Heart left ventricle (tissue), 16 donors: Measurements from ENCODE around the gene REXO1. TPM values are rescaled to one million over a fixed set of nuclear protein-coding genes. Genes with fewer than 3 reads are reported as not detected.

ENCODE experiments used
- ATAC-seq, 4 donors: fragments of 200-7000 bp; cut with Tn5 transposase; one replicate each; pipeline ENCODE4 v1.9.1; 2020 to 2022; ENCODE audit warnings: moderate library complexity in 4 of 4, mild to moderate bottlenecking in 3 of 4, moderate number of reproducible peaks in 1 of 4
- DNase-seq, 5 donors: peaks; one replicate each; pipeline ENCODE4 v3.0.0-alpha.2; 2020
- H3K27ac ChIP-seq, 12 donors: fragments of 200-600 bp; sonication (generic) in 4 of 12; one replicate each; pipeline versions ENCODE4 v1.5.0 to v1.8.0; 2016 to 2022; ENCODE audit warnings: mild to moderate bottlenecking in 2 of 12
- H3K27me3 ChIP-seq, 9 donors: fragments of 200-600 bp; sonication (generic) in 2 of 9; one replicate each; pipeline versions ENCODE4 v1.5.1 to v1.8.0; 2016 to 2022; ENCODE audit warnings: mild to moderate bottlenecking in 3 of 9
- H3K36me3 ChIP-seq, 9 donors: fragments of 200-600 bp; sonication (generic) in 2 of 9; one replicate each; pipeline versions ENCODE4 v1.5.0 to v1.8.0; 2018 to 2022; ENCODE audit warnings: mild to moderate bottlenecking in 2 of 9
- H3K4me1 ChIP-seq, 12 donors: fragments of 200-600 bp; sonication (generic) in 4 of 12; one replicate each; pipeline versions ENCODE4 v1.5.0 to v1.8.0; 2016 to 2022; ENCODE audit warnings: mild to moderate bottlenecking in 3 of 12
- H3K4me3 ChIP-seq, 12 donors: fragments of 200-600 bp; sonication (generic) in 4 of 12; one replicate each; pipeline versions ENCODE4 v1.5.0 to v1.8.0; 2017 to 2022; ENCODE audit warnings: mild to moderate bottlenecking in 9 of 12, moderate library complexity in 4 of 12
- H3K9me3 ChIP-seq, 12 donors: fragments of 200-600 bp; sonication (generic) in 4 of 12; one replicate each; pipeline versions ENCODE4 v1.5.0 to v1.8.0; 2016 to 2022; ENCODE audit warnings: mild to moderate bottlenecking in 1 of 12
- CTCF ChIP-seq, 12 donors: fragments of 200-600 bp; sonication (generic) in 4 of 12; IDR thresholded peaks; one replicate each; pipeline versions ENCODE4 v1.5.0 to v1.8.0; 2018 to 2022; ENCODE audit warnings: antibody characterized with exemption in 12 of 12, mild to moderate bottlenecking in 5 of 12
- POLR2A ChIP-seq, 2 donors: fragments of 450-650 bp; IDR thresholded peaks; one replicate each; pipeline ENCODE4 v1.6.1; 2017; ENCODE audit warnings: antibody characterized with exemption in 2 of 2, mild to moderate bottlenecking in 2 of 2, moderate library complexity in 2 of 2
- WGBS, 4 donors: extraction: QIAGEN DNeasy Blood & Tissue Kit in 2 of 4; methylation state at CpG; one replicate each; pipeline versions ENCODE4 v1.1.5 to v1.1.7; 2013 to 2018; 5-methylcytosine and 5-hydroxymethylcytosine counted together
- intact Hi-C, 10 donors: fragments of 100-400 bp; cut with DNase I; formaldehyde crosslinking; loops; one replicate each; pipeline versions ENCODE4 v1.11.1 to v1.14.2; 2022
- polyA plus RNA-seq, 2 donors: library from polyadenylated mRNA; stranded (reverse); fragments of 200-250 nt; gene quantifications; one replicate each; pipeline ENCODE4 v1.2.3, GENCODE V29; 2013
- total RNA-seq, 9 donors: library from RNA; depleted of rRNA in 2 of 9; stranded (reverse); fragments of >200 nt in 2 of 9; fragmentation: NEBNext Ultra II Directional in 3 of 9; extraction: Animal tissue kit (Norgen Biotek cat#: 25700) in 3 of 9; gene quantifications; one replicate each; pipeline versions ENCODE4 v1.1.0 to v1.2.4, GENCODE V29; 2016 to 2023
- donor health status: ischemic (EF 13 %, LVEDD 7.1; RV severe dilation, severe dysfunction).
- donor health status: healthy with polysubstance abuse.
- donor health status: DM: no; HTN: yes; CAD: no.
- donor health status: DM: no; HTN: no; CAD: no.
- donor health status: ischemic (EF 25% LVEDD 6.9; RV normal size, moderate dysfunction).
- donor health status: ischemic (EF 25% LVEDD 5.7; RV mildly dilated, moderate dysfunction).
- donor health status: healthy.
- donor health status: DM: yes; HTN: yes; CAD: no.
- donor health status: ischemic (EF 35%, LVEDD 5.7; RV mildly dilated, moderate dysfunction).
- donor health status: nonischemic (EF 11% LVEDD 7.7; RV severe dilation, severe dysfunction).
- donor health status: DM: yes; HTN: yes; CAD: no.
- donor health status: PGD.
- donor health status: ischemic (EF 29% LVEDD 5.4; RV normal size, mild dysfunction).
- donor health status: nonischemic (EF 23%, LVEDD 6.1; RV moderate dilation, normal function).

REXO1 gene
- total and polyA plus RNA-seq, 11 donors: 13.2 to 22.4 (median 16.4) TPM

GRCh38 chr19:1855828-1856255 lies 7.6 kb upstream of the REXO1 start:
- Histone ChIP-seq H3K36me3 (peaks cover 0 to 6% (median 0%) of the 10 kb centered on the region in 9 donors), H3K27me3 (peaks cover 0 to 7% (median 0%) of the 10 kb centered on the region in 9 donors), H3K27ac (peak overlapping the region; percentile 79 to 98 (median 91)), H3K4me3 (peak overlapping the region in 11 of 12 donors; percentile 36 to 71 (median 62)), H3K9me3 (no peaks in the 10 kb centered on the region), H3K4me1 (peaks cover 8 to 93% (median 60%) of the 10 kb centered on the region in 12 donors)
- no peak for TF ChIP-seq CTCF (IDR thresholded peaks at IDR 0.05)
- no peak for TF ChIP-seq POLR2A (IDR thresholded peaks at IDR 0.05)
- 29 to 38% (median 34%) methylated on average over 12 to 13 of the region's 13 CpGs for WGBS, 4 donors
- intact Hi-C loops: no loop called here
- ATAC-seq: peak in 2 of 4 donors; percentile 0 to 2
- DNase-seq: peak in 2 of 5 donors; percentile 42 to 70

- TF ChIP-seq CTCF (IDR thresholded peaks at IDR 0.05): peak in 2 of 12 donors; percentile 10 to 18
- TF ChIP-seq POLR2A (IDR thresholded peaks at IDR 0.05): peak in 1 of 2 donors; percentile 78
- H3K4me1 ChIP-seq: peaks cover 8 to 87% (median 54%) of the 10 kb centered on the region in 12 donors
These were observed 7.0 kb upstream of the REXO1 start for GRCh38 chr19:1855040-1855827.

GRCh38 chr19:1854542-1855039 lies 6.3 kb upstream of the REXO1 start:
- intact Hi-C loops: no loop called here
- 62 to 72% (median 67%) methylated on average over 34 to 37 of the region's 37 CpGs for WGBS, 4 donors
- Histone ChIP-seq H3K4me3 (peak overlapping the region in 9 of 12 donors; percentile 29 to 71 (median 62)), H3K27ac (peak overlapping the region; percentile 58 to 98 (median 90)), H3K27me3 (peaks cover 0 to 7% (median 0%) of the 10 kb centered on the region in 9 donors), H3K9me3 (no peaks in the 10 kb centered on the region), H3K36me3 (peaks cover 0 to 6% (median 0%) of the 10 kb centered on the region in 9 donors), H3K4me1 (peaks cover 8 to 81% (median 49%) of the 10 kb centered on the region in 12 donors)
- no peak for TF ChIP-seq CTCF (IDR thresholded peaks at IDR 0.05)
- TF ChIP-seq POLR2A (IDR thresholded peaks at IDR 0.05): no peak
- ATAC-seq (peak in 2 of 4 donors; percentile 2 to 12), DNase-seq (peak; percentile 56 to 83 (median 78))

More at GRCh38 chr19:1855040-1855827, 7.0 kb upstream of the REXO1 start:
- H3K36me3 ChIP-seq: peaks cover 0 to 6% (median 0%) of the 10 kb centered on the region in 9 donors
- H3K27ac ChIP-seq: peak overlapping the region; percentile 79 to 98 (median 91)
- ATAC-seq: peak; percentile 80 to 88 (median 82)
- peaks cover 0 to 7% (median 0%) of the 10 kb centered on the region in 9 donors for H3K27me3 ChIP-seq
- H3K9me3 ChIP-seq: no peaks in the 10 kb centered on the region
- 15 to 19% (median 18%) methylated on average over 20 to 33 of the region's 33 CpGs for WGBS, 4 donors
- intact Hi-C loops: no loop called here
- peak overlapping the region in 11 of 12 donors; percentile 5 to 71 (median 62) for H3K4me3 ChIP-seq
- DNase-seq: peak; percentile 93 to 97 (median 95)

- peaks cover 0 to 6% (median 0%) of the 10 kb centered on the region in 9 donors for H3K36me3 ChIP-seq
- peaks cover 8 to 76% (median 44%) of the 10 kb centered on the region in 12 donors for H3K4me1 ChIP-seq
- H3K27me3 ChIP-seq: peaks cover 0 to 7% (median 0%) of the 10 kb centered on the region in 9 donors
- no peaks in the 10 kb centered on the region for H3K9me3 ChIP-seq
- WGBS, 4 donors: 55 to 83% (median 77%) methylated on average over 6 to 16 of the region's 16 CpGs
- ATAC-seq (no peak), DNase-seq (no peak)
- peak overlapping the region in 10 of 12 donors; percentile 79 to 98 (median 90) for H3K27ac ChIP-seq
- H3K4me3 ChIP-seq: peak overlapping the region in 4 of 12 donors; percentile 29 to 68 (median 43)
- TF ChIP-seq POLR2A (IDR thresholded peaks at IDR 0.05): no peak
- TF ChIP-seq CTCF (IDR thresholded peaks at IDR 0.05): no peak
- intact Hi-C loops: no loop called here
These were observed 5.8 kb upstream of the REXO1 start for GRCh38 chr19:1854039-1854541.
